ENCODE results near the gene AGPAT3.
A peak's percentile ranks its signal among the peaks of the same experiment; 100 is the strongest.

AGPAT3 gene

DNA sequence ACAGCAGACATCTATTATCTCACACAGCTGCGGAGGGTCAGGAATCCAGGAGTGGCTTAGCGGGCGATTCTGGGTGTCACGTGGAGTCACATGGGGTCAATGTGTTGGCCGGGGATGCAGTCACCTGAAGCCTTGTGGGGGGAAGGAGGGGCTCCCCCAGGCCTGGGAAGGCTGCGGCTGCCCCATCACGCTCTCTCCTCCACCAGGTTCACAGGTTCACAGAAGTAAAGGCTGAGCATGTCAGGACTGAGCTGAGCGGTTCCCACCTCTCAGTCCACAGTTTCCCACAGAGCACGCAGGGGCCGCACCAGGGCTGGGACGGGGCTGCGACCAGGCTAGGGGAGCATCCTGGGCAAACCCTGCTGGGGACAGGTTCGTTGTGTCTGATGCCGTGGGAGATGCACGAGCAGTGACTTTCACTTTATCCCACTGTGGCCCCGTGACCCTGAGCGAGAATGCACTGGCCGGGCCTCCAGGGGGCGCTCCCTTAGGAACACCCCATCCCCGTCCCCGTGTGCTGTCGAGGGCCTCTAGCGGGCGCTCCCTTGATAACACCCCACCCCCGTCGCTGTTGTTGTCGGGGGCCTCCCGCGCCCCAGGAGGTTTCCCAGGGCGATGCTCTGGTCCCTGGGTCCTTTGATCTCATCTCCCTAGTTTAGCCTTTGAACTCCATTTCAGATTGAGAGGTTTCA, 73.9 kb downstream of the AGPAT3 start:
- no peaks in the 10 kb centered on the region for H3K9me3 ChIP-seq
- peak overlapping the region; percentile 24 to 46 for H3K4me3 ChIP-seq (ENCODE audit: low read depth in 1 of 2, low read length in 1 of 2)
- no peaks in the 10 kb centered on the region for H3K27me3 ChIP-seq
- H3K36me3 ChIP-seq = no peaks in the 10 kb centered on the region
- H3K4me1 ChIP-seq (ENCODE audit: control insufficient read depth in 1 of 2, insufficient read depth in 1 of 2, low read depth in 1 of 2, low read length in 1 of 2) = peaks cover 8% of the 10 kb centered on the region in 2 experiments
- no peak overlapping the region for H3K27ac ChIP-seq
- TF ChIP-seq, protein P1, sequence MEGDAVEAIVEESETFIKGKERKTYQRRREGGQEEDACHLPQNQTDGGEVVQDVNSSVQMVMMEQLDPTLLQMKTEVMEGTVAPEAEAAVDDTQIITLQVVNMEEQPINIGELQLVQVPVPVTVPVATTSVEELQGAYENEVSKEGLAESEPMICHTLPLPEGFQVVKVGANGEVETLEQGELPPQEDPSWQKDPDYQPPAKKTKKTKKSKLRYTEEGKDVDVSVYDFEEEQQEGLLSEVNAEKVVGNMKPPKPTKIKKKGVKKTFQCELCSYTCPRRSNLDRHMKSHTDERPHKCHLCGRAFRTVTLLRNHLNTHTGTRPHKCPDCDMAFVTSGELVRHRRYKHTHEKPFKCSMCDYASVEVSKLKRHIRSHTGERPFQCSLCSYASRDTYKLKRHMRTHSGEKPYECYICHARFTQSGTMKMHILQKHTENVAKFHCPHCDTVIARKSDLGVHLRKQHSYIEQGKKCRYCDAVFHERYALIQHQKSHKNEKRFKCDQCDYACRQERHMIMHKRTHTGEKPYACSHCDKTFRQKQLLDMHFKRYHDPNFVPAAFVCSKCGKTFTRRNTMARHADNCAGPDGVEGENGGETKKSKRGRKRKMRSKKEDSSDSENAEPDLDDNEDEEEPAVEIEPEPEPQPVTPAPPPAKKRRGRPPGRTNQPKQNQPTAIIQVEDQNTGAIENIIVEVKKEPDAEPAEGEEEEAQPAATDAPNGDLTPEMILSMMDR (IDR thresholded peaks at IDR 0.05) = peak; percentile 74

DNA sequence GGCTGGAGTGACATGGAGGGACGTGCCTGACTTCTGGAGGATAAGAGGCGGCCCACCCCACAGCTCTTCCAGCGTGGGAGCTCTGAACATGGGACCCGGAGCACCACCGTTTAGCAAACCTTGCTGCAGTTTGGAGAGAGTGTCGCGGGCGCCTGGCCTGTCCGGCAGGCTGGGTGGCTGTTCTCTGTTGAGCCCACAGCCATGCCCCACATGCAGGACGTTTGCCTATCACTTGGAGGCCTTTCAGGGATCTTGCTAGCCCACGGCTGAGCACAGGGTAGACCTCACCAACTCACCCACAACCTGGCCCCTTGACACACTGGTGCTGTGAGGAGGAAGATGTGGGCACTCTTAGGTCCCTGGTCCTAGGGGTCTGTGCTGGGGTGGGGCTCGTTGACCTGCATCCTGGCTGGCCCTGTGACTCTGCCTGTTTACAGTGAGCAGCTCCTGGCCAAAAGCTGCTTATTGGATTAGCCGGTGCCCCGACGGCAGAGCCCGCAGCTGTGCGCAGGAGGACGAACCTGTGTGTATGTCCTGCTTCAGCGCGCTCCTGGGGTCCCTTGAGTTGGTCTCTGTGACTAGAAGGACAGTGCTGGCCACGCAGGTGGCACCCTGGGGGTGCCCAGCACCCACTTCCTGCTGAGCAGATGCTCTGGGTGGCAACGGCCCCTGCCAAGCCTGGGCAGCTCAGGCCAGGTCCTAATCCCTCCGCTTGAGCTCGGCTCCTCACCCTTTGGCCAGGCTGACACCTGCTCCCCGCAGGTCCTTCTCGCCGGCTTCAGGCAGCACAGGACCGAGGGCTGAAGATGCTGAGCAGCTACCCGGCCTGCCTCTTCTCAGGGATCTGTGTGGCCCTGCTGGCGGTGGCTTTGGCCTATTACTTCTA, 74.7 kb downstream of the AGPAT3 start:
- Histone ChIP-seq H3K9me3 (no peaks in the 10 kb centered on the region), H3K4me3 (ENCODE audit: low read depth in 1 of 2, low read length in 1 of 2) (no peak overlapping the region), H3K36me3 (no peaks in the 10 kb centered on the region), H3K4me1 (ENCODE audit: control insufficient read depth in 1 of 2, insufficient read depth in 1 of 2, low read depth in 1 of 2, low read length in 1 of 2) (peaks cover 8% of the 10 kb centered on the region in 2 experiments), H3K27ac (no peak overlapping the region), H3K27me3 (no peaks in the 10 kb centered on the region)
- TF ChIP-seq, protein P1 (IDR thresholded peaks at IDR 0.05) = no peak

DNA sequence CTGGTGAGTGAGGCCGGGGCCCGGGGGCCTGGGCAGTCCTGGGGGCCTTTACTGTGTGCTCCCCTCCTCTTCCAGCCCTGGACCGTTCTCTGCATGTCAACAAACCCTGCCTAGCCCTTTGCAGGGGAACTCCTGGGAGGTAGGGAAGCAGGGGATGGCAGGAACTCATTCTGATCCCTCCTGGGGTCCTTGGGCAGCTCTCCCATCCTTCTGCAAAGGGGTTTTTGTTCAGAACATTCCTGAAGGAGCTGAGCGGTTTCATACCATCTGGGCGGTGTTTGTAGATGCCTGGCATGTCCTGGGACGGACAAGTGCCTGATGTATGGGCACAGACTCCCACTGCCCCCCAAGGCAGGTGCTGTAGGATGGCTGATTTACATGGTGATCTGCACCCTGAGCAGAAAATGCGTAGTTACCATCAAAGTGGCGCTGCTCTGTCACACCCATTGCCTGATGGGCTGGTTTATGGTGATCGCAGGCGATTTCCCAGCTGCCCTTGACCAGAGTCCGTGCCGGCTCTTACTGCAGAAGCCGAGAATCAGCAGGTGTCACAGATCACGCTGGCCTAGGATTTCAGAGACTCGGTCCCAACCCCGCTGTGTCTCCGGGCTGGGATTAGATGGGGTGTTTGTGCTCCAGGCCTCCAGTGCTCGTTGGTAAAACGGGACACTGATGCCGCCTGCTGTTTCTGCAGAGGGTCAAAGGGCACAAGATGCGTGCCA, 75.5 kb downstream of the AGPAT3 start:
- Histone ChIP-seq H3K4me1 (ENCODE audit: control insufficient read depth in 1 of 2, insufficient read depth in 1 of 2, low read depth in 1 of 2, low read length in 1 of 2) (peaks cover 8% of the 10 kb centered on the region in 2 experiments), H3K36me3 (no peaks in the 10 kb centered on the region), H3K27ac (no peak overlapping the region)

DNA sequence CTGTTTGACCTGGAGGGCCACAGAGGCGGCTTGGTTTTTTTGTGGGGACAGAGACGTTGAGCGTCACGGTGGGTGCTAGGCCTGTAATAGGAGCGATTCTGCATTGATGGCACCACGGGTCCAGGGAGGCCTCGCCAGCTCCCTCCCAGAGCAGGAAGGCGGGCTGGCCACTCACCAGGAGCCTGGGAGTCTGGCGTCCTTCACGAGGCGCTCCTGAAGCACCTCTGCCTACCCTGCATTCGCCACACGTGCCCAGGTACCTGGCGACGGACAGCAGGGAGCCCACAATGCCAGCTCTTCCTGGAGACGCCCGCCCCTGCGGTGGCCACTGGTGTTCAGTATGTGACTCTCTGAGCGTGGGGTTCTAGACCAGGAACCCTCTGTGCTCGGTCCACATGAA, 77.2 kb downstream of the AGPAT3 start:
- H3K36me3 ChIP-seq = no peaks in the 10 kb centered on the region
- H3K27ac ChIP-seq = no peak overlapping the region
- no peak overlapping the region for H3K4me3 ChIP-seq (ENCODE audit: low read depth in 1 of 2, low read length in 1 of 2)
- H3K4me1 ChIP-seq (ENCODE audit: control insufficient read depth in 1 of 2, insufficient read depth in 1 of 2, low read depth in 1 of 2, low read length in 1 of 2) = peaks cover 8% of the 10 kb centered on the region in 2 experiments
- TF ChIP-seq, protein P1 (IDR thresholded peaks at IDR 0.05) = no peak
- no peaks in the 10 kb centered on the region for H3K27me3 ChIP-seq
- no peaks in the 10 kb centered on the region for H3K9me3 ChIP-seq

More for the DNA sequence above, 75.5 kb downstream of the AGPAT3 start:
- H3K9me3 ChIP-seq = no peaks in the 10 kb centered on the region
- TF ChIP-seq, protein P1 (IDR thresholded peaks at IDR 0.05) = no peak
- H3K4me3 ChIP-seq (ENCODE audit: low read depth in 1 of 2, low read length in 1 of 2) = no peak overlapping the region
- no peaks in the 10 kb centered on the region for H3K27me3 ChIP-seq

DNA sequence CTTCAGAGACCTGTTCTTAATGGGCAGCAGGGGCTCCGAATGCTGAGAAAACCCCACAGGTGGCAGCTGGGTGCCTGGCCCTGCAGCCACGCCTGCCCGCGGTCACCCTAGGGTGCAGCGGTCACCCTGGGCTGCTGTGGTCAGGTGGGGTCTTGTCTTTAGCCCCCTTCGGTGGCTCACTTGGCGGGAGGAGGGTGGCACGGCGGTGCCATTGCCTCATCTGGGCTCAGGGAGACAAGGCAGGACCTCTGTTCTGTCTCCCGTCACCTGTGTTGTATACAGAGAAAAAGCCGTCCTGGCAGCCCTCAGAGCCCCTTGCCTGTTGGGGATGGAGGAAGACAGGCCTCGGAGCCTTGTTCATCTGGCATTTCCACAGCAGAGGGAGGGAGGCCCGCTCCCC, 77.6 kb downstream of the AGPAT3 start:
- H3K4me3 ChIP-seq (ENCODE audit: low read depth in 1 of 2, low read length in 1 of 2) = no peak overlapping the region
- H3K27ac ChIP-seq = no peak overlapping the region
- H3K36me3 ChIP-seq = no peaks in the 10 kb centered on the region
- H3K4me1 ChIP-seq (ENCODE audit: control insufficient read depth in 1 of 2, insufficient read depth in 1 of 2, low read depth in 1 of 2, low read length in 1 of 2) = peaks cover 8% of the 10 kb centered on the region in 2 experiments
- no peaks in the 10 kb centered on the region for H3K9me3 ChIP-seq
- TF ChIP-seq, protein P1 (IDR thresholded peaks at IDR 0.05) = no peak
- no peaks in the 10 kb centered on the region for H3K27me3 ChIP-seq

Measured in neutrophil (primary cell).